Measurements from ENCODE around the gene THOC3.
"Not testable (repeated sequence)": the region's sequence is repeated elsewhere in the genome, so short reads cannot be mapped to it uniquely, and the experiment has no call there.

THOC3 gene

DNA sequence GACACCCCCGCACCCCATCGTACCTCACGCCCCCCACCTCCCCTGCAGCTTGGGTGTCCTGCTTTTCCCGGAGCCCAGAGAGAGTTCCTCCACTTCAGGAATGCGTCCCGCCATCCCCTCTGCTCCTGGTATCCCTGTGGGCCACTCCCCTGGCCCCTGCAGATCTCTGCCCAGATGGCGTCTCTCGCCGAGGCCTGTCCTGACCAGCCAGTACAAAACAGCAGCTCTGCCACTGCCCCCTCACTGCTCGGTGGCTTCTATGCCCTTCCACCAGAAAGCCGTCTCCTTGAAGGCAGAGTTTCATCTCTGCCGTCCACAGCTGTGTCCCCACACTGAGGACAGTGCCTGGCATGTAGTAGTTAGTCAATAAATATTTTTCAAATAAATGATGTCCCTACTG is 58.0 kb downstream of the THOC3 start:
- H3K27ac Mint-ChIP-seq, H3K4me3 Mint-ChIP-seq, H3K27me3 Mint-ChIP-seq, H3K36me3 Mint-ChIP-seq, H3K4me1 Mint-ChIP-seq, H3K9me3 Mint-ChIP-seq: not testable (repeated sequence)
